T-cell (primary cell): Measurements from ENCODE around the gene RNF144A. TPM values are rescaled to one million over a fixed set of nuclear protein-coding genes. Genes with fewer than 3 reads are reported as not detected.

Source experiments
- ATAC-seq, 4 experiments: fragments of 200-7000 bp in 3 of 4; fragments of 150-1000 bp in 1 of 4; cut with Tn5 transposase; replicated peaks in 1 of 4; 1 replicate in 3 of 4; 2 replicates in 1 of 4; pipeline ENCODE4 v1.10.0; 2021; ENCODE audit warnings: moderate library complexity in 3 of 4, mild to moderate bottlenecking in 2 of 4, moderate number of reproducible peaks in 1 of 4
- CTCF ChIA-PET, 2 donors: fragments of 300-600 bp; sonication (Branson Sonifier 250); formaldehyde crosslinking; loops; one replicate each; lab custom pipeline; 2022; ENCODE audit warnings: antibody characterized with exemption in 2 of 2; lab: Charles Lee
- POLR2A ChIA-PET, 2 donors: fragments of 300-600 bp; sonication (Branson Sonifier 250); formaldehyde crosslinking; loops; one replicate each; lab custom pipeline; 2022; ENCODE audit warnings: antibody characterized with exemption in 2 of 2; lab: Charles Lee
- DNase-seq, 35 experiments: peaks; one replicate each; pipeline versions ENCODE4 v3.0.0 to v3.0.0-alpha.2; 2013 to 2023
- H3K27ac ChIP-seq: one replicate; pipeline ENCODE4 v1.5.1; 2013; ENCODE audit warnings: low read length
- H3K27me3 ChIP-seq, 2 experiments: replicated peaks in 1 of 2; 1 replicate in 1 of 2; 2 replicates in 1 of 2; pipeline versions ENCODE4 v1.6.1 to v1.7.0; 2013; ENCODE audit warnings: low read length in 1 of 2, mixed read lengths in 1 of 2; ENCODE audit not compliant: control insufficient read depth in 2 of 2, insufficient read depth in 2 of 2; ENCODE audit errors: extremely low read depth in 1 of 2
- H3K36me3 ChIP-seq, 2 donors: 1 replicate in 1 of 2; 2 replicates in 1 of 2; pipeline versions ENCODE4 v1.6.1 to v1.7.0; 2013; ENCODE audit warnings: low read length in 1 of 2; ENCODE audit not compliant: control insufficient read depth in 2 of 2, insufficient read depth in 1 of 2; ENCODE audit errors: extremely low read depth in 1 of 2
- H3K4me1 ChIP-seq, 2 experiments: 1 replicate in 1 of 2; 2 replicates in 1 of 2; pipeline versions ENCODE4 v1.6.1 to v1.7.0; 2013; ENCODE audit warnings: low read length in 2 of 2, mixed read lengths in 1 of 2; ENCODE audit not compliant: insufficient read depth in 2 of 2, control insufficient read depth in 1 of 2; ENCODE audit errors: extremely low read depth in 1 of 2
- H3K4me3 ChIP-seq, 2 donors: 1 replicate in 1 of 2; 2 replicates in 1 of 2; pipeline versions ENCODE4 v1.5.1 to v1.7.0; 2013; ENCODE audit warnings: mild to moderate bottlenecking in 2 of 2, low read length in 1 of 2, moderate library complexity in 1 of 2; ENCODE audit not compliant: control insufficient read depth in 1 of 2; ENCODE audit errors: extremely low read depth in 1 of 2
- H3K9me3 ChIP-seq: 2 replicates; pipeline ENCODE4 v1.7.0; 2013
- H3K27ac Mint-ChIP-seq, 2 donors: one replicate each; pipeline ENCODE4 v1.8.0; 2020 to 2021; ENCODE audit warnings: mild to moderate bottlenecking in 2 of 2, mixed read lengths in 2 of 2
- H3K27me3 Mint-ChIP-seq, 2 donors: one replicate each; pipeline ENCODE4 v1.8.0; 2021 to 2022; ENCODE audit warnings: mixed read lengths in 2 of 2
- H3K36me3 Mint-ChIP-seq: one replicate; pipeline ENCODE4 v1.8.0; 2021; ENCODE audit warnings: mixed read lengths
- H3K4me1 Mint-ChIP-seq, 3 donors: one replicate each; pipeline ENCODE4 v1.8.0; 2020 to 2022; ENCODE audit warnings: mixed read lengths in 3 of 3, mild to moderate bottlenecking in 1 of 3
- H3K4me3 Mint-ChIP-seq, 3 donors: one replicate each; pipeline ENCODE4 v1.8.0; 2020 to 2022; ENCODE audit warnings: mild to moderate bottlenecking in 3 of 3, mixed read lengths in 3 of 3, moderate library complexity in 3 of 3
- H3K9me3 Mint-ChIP-seq, 3 donors: one replicate each; pipeline ENCODE4 v1.8.0; 2020 to 2022; ENCODE audit warnings: mixed read lengths in 3 of 3
- WGBS: methylation state at CpG from one replicate; pipeline ENCODE4 v1.1.5; 2013; ENCODE audit warnings: missing lambda C conversion rate; ENCODE audit not compliant: insufficient coverage; 5-methylcytosine and 5-hydroxymethylcytosine counted together
- total RNA-seq, 35 experiments: library from RNA in 6 of 35; stranded (reverse) in 6 of 35; fragments of 120-200 nt in 1 of 35; gene quantifications; one replicate each; pipeline versions ENCODE4 v1.2.1 to v1.2.4 and lab custom pipeline; 2013 to 2026

The RNF144A gene
- total RNA-seq, 5 donors from 2014 or later (not counting 1 experiment from before 2014, with no cell fraction given) = 46.3 to 93.1 (median 79.9) TPM

- CTCF ChIA-PET = interaction anchor here (1.1 to 3.5 kb wide), 5 partner anchors 10 to 19 kb away, joined by 3 to 25 read pairs (median 6); partner anchors contain the start of gene CMPK2 (in 2 of the 2)
- Histone ChIP-seq H3K9me3 (no peaks in the 10 kb centered on the region), H3K4me3 (peak overlapping the region in 1 of 2 donors; percentile 6), H3K27me3 (no peaks in the 10 kb centered on the region), H3K4me1 (peaks cover 32 to 46% of the 10 kb centered on the region in 2 experiments), H3K36me3 (no peaks in the 10 kb centered on the region), H3K27ac (no peak overlapping the region)
- DNase-seq (no peak), ATAC-seq (no peak)
- 53% methylated on average over 3 of the region's 4 CpGs for WGBS
- POLR2A ChIA-PET = interaction anchor here in 1 of 2 donors (0.8 kb wide), 1 partner anchor 31 kb away, joined by 3 read pairs; no protein-coding TSS in a partner anchor
- H3K27me3 Mint-ChIP-seq = no peaks in the 10 kb centered on the region
- H3K4me3 Mint-ChIP-seq = peak overlapping the region; percentile 74 to 91 (median 87)
- peaks cover 0 to 5% (median 4%) of the 10 kb centered on the region in 3 donors for H3K9me3 Mint-ChIP-seq
- H3K27ac Mint-ChIP-seq = peak overlapping the region; percentile 89 to 94
- H3K36me3 Mint-ChIP-seq = peaks cover 18% of the 10 kb centered on the region
- H3K4me1 Mint-ChIP-seq = peaks cover 55 to 74% (median 65%) of the 10 kb centered on the region in 3 donors
Observed at GRCh38 chr2:6878549-6878948, 38.7 kb upstream of the RNF144A start.

- H3K27ac Mint-ChIP-seq = peak overlapping the region; percentile 85 to 86
- H3K27me3 Mint-ChIP-seq = no peaks in the 10 kb centered on the region
- H3K9me3 Mint-ChIP-seq = peaks cover 0 to 2% (median 1%) of the 10 kb centered on the region in 3 donors
- H3K4me3 Mint-ChIP-seq = peak overlapping the region; percentile 74 to 91 (median 87)
- Histone ChIP-seq H3K9me3 (no peaks in the 10 kb centered on the region), H3K4me3 (peak overlapping the region in 1 of 2 donors; percentile 6), H3K27ac (no peak overlapping the region), H3K4me1 (peaks cover 32 to 46% of the 10 kb centered on the region in 2 experiments), H3K36me3 (no peaks in the 10 kb centered on the region), H3K27me3 (no peaks in the 10 kb centered on the region)
- ATAC-seq (no peak), DNase-seq (no peak)
- ChIA-PET POLR2A (interaction anchor here in 1 of 2 donors (0.8 kb wide), 1 partner anchor 31 kb away, joined by 3 read pairs; no protein-coding TSS in a partner anchor), CTCF (interaction anchor here (0.5 to 3.5 kb wide), 6 partner anchors 11 to 324 kb away, joined by 3 to 25 read pairs (median 4); partner anchors contain the start of gene CMPK2 (in 2 of the 2))
- peaks cover 54 to 74% (median 64%) of the 10 kb centered on the region in 3 donors for H3K4me1 Mint-ChIP-seq
- WGBS = 92% methylated on average over 1 of the region's 2 CpGs
- peaks cover 20% of the 10 kb centered on the region for H3K36me3 Mint-ChIP-seq
Observed at GRCh38 chr2:6879011-6879410, 38.2 kb upstream of the RNF144A start.

GRCh38 chr2:6880200-6880733, 36.9 kb upstream of the RNF144A start:
- Mint-ChIP-seq H3K27ac (peak overlapping the region; percentile 97 to 98), H3K36me3 (peaks cover 28% of the 10 kb centered on the region), H3K4me3 (peak overlapping the region; percentile 75 to 91 (median 77)), H3K27me3 (no peaks in the 10 kb centered on the region), H3K4me1 (peaks cover 54 to 72% (median 63%) of the 10 kb centered on the region in 3 donors), H3K9me3 (no peaks in the 10 kb centered on the region)
- Histone ChIP-seq H3K9me3 (no peaks in the 10 kb centered on the region), H3K27me3 (no peaks in the 10 kb centered on the region), H3K4me3 (no peak overlapping the region), H3K36me3 (no peaks in the 10 kb centered on the region), H3K27ac (peak overlapping the region; percentile 15), H3K4me1 (peaks cover 32 to 44% of the 10 kb centered on the region in 2 experiments)
- DNase-seq = peak in 7 of 35 experiments; percentile 7 to 47 (median 16)
- peak; percentile 72 to 75 (median 74) for ATAC-seq
- CTCF ChIA-PET = interaction anchor here in 1 of 2 donors (0.7 to 1.1 kb wide), 3 partner anchors 12 to 1748 kb away, joined by 3 to 4 read pairs (median 3); no protein-coding TSS in a partner anchor
- no CpG with 5 or more reads among the region's 2 CpGs for WGBS
- POLR2A ChIA-PET = interaction anchor here (0.7 to 1.3 kb wide), 2 partner anchors 13 to 15 kb away, joined by 3 to 4 read pairs; partner anchors contain the start of gene CMPK2 (in 1 of the 2)

- ATAC-seq (no peak), DNase-seq (no peak)
- ChIA-PET CTCF (interaction anchor here in 1 of 2 donors (1.1 kb wide), 1 partner anchor 13 kb away, joined by 4 read pairs; no protein-coding TSS in a partner anchor), POLR2A (no interaction called here)
- Histone ChIP-seq H3K27ac (no peak overlapping the region), H3K4me3 (no peak overlapping the region), H3K36me3 (no peaks in the 10 kb centered on the region), H3K27me3 (no peaks in the 10 kb centered on the region), H3K9me3 (no peaks in the 10 kb centered on the region), H3K4me1 (peaks cover 32 to 44% of the 10 kb centered on the region in 2 experiments)
- peak overlapping the region; percentile 15 to 91 (median 65) for H3K4me3 Mint-ChIP-seq
- H3K27me3 Mint-ChIP-seq = no peaks in the 10 kb centered on the region
- H3K9me3 Mint-ChIP-seq = no peaks in the 10 kb centered on the region
- peaks cover 30% of the 10 kb centered on the region for H3K36me3 Mint-ChIP-seq
- H3K27ac Mint-ChIP-seq = peak overlapping the region; percentile 80 to 84
- no CpG with 5 or more reads among the region's 1 CpG for WGBS
- H3K4me1 Mint-ChIP-seq = peaks cover 54 to 66% (median 59%) of the 10 kb centered on the region in 3 donors
Observed at GRCh38 chr2:6881046-6881445, 36.2 kb upstream of the RNF144A start.

- peaks cover 54 to 63% (median 57%) of the 10 kb centered on the region in 3 donors for H3K4me1 Mint-ChIP-seq
- peaks cover 34% of the 10 kb centered on the region for H3K36me3 Mint-ChIP-seq
- DNase-seq (no peak), ATAC-seq (no peak)
- POLR2A ChIA-PET = interaction anchor here in 1 of 2 donors (0.6 kb wide), 1 partner anchor 41 kb away, joined by 3 read pairs; no protein-coding TSS in a partner anchor
- H3K9me3 Mint-ChIP-seq = no peaks in the 10 kb centered on the region
- Histone ChIP-seq H3K36me3 (no peaks in the 10 kb centered on the region), H3K4me3 (no peak overlapping the region), H3K4me1 (peaks cover 32 to 44% of the 10 kb centered on the region in 2 experiments), H3K27me3 (no peaks in the 10 kb centered on the region), H3K9me3 (no peaks in the 10 kb centered on the region), H3K27ac (no peak overlapping the region)
- peak overlapping the region in 2 of 3 donors; percentile 22 to 91 for H3K4me3 Mint-ChIP-seq
- WGBS = 95% methylated on average over 2 of the region's 5 CpGs
- peak overlapping the region; percentile 80 to 84 for H3K27ac Mint-ChIP-seq
- H3K27me3 Mint-ChIP-seq = no peaks in the 10 kb centered on the region
- CTCF ChIA-PET = no interaction called here
Observed at GRCh38 chr2:6881516-6881915, 35.7 kb upstream of the RNF144A start.

GRCh38 chr2:6883448-6884122, 33.6 kb upstream of the RNF144A start:
- no peak for DNase-seq

More at GRCh38 chr2:6883448-6884122, 33.6 kb upstream of the RNF144A start:
- Mint-ChIP-seq H3K36me3 (peaks cover 42% of the 10 kb centered on the region), H3K27ac (no peak overlapping the region), H3K9me3 (no peaks in the 10 kb centered on the region), H3K4me1 (peaks cover 36 to 47% (median 41%) of the 10 kb centered on the region in 3 donors), H3K27me3 (no peaks in the 10 kb centered on the region), H3K4me3 (no peak overlapping the region)
- Histone ChIP-seq H3K4me3 (no peak overlapping the region), H3K27me3 (no peaks in the 10 kb centered on the region), H3K36me3 (peaks cover 0 to 7% of the 10 kb centered on the region in 2 donors), H3K27ac (no peak overlapping the region), H3K4me1 (peaks cover 22 to 28% of the 10 kb centered on the region in 2 experiments), H3K9me3 (no peaks in the 10 kb centered on the region)
- POLR2A ChIA-PET = no interaction called here
- 88% methylated on average over 3 of the region's 7 CpGs for WGBS
- no peak for ATAC-seq
- CTCF ChIA-PET = interaction anchor here in 1 of 2 donors (0.8 kb wide), 1 partner anchor 161 kb away, joined by 3 read pairs; no protein-coding TSS in a partner anchor
